GM18507 (cell line): ENCODE data around the gene EIF3A.

Experiments used
- DNase-seq: peaks from one replicate; pipeline ENCODE4 v3.0.0; 2011; ENCODE audit warnings: low read depth; ENCODE audit not compliant: insufficient read length; ENCODE audit errors: extremely low spot score
- FAIRE-seq: peaks from 2 replicates; lab custom pipeline; 2011; peaks lifted over from hg19 to GRCh38; lab: Jason Lieb, UNC

The EIF3A gene

DNA sequence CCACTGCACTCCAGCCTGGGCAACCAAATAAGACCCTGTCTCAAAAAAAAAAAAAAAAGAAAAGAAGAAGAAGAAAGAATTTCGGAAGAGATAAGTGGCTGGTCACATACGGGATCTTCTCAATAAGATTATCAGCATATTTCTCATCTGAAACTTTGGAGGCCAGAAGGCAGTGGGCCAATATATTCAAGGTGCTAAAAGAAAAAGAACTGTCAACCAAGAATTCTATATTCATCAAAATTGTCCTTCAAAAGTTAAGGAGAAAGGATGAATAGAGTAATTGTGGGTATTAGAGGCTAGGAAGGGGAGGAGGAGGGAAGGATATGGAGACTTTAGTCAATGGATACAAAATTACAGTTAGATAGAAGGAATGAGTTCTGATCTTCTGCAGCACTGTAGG is 95.0 kb downstream of the EIF3A start:
- no peak for FAIRE-seq
- no peak for DNase-seq
